Psoas muscle (tissue), 8 donors: ENCODE measurements around the gene UBE2N. TPM values are rescaled to one million over a fixed set of nuclear protein-coding genes. Genes with fewer than 3 reads are reported as not detected.

ENCODE experiments used
- ATAC-seq, 4 donors: fragments of 200-7000 bp; cut with Tn5 transposase; one replicate each; pipeline ENCODE4 v1.9.1; 2020; ENCODE audit warnings: moderate library complexity in 3 of 4, mild to moderate bottlenecking in 2 of 4
- DNase-seq, 2 donors: peaks; one replicate each; pipeline ENCODE4 v3.0.0-alpha.2; 2020
- H3K27ac ChIP-seq: fragments of 200-600 bp; one replicate; pipeline ENCODE4 v1.8.0; 2022
- H3K27me3 ChIP-seq, 3 donors: fragments of 200-600 bp in 1 of 3; one replicate each; pipeline versions ENCODE4 v1.6.1 to v1.8.0; 2013 to 2022; ENCODE audit warnings: low read length in 2 of 3, mild to moderate bottlenecking in 2 of 3, moderate library complexity in 1 of 3; ENCODE audit not compliant: insufficient read depth in 3 of 3
- H3K36me3 ChIP-seq, 2 donors: fragments of 200-600 bp in 1 of 2; one replicate each; pipeline versions ENCODE4 v1.6.1 to v1.8.0; 2013 to 2022; ENCODE audit warnings: low read depth in 1 of 2, mild to moderate bottlenecking in 1 of 2, moderate library complexity in 1 of 2; ENCODE audit not compliant: insufficient read depth in 1 of 2
- H3K4me1 ChIP-seq: fragments of 200-600 bp; one replicate; pipeline ENCODE4 v1.8.0; 2022
- H3K4me3 ChIP-seq: fragments of 200-600 bp; one replicate; pipeline ENCODE4 v1.8.0; 2022; ENCODE audit warnings: mild to moderate bottlenecking
- H3K9me3 ChIP-seq: fragments of 200-600 bp; one replicate; pipeline ENCODE4 v1.8.0; 2022
- WGBS, 3 donors: extraction: QIAGEN DNeasy Blood & Tissue Kit; methylation state at CpG; one replicate each; pipeline versions ENCODE4 v1.1.6 to v1.1.7; 2013; 5-methylcytosine and 5-hydroxymethylcytosine counted together
- intact Hi-C, 2 donors: fragments of 100-400 bp; cut with DNase I; formaldehyde crosslinking; loops; one replicate each; pipeline versions ENCODE4 v1.11.0 to v1.14.2; 2022
- polyA plus RNA-seq, 3 donors: library from polyadenylated mRNA; stranded (reverse); fragments of 200-250 nt; gene quantifications; one replicate each; pipeline ENCODE4 v1.2.3, GENCODE V29; 2013
- total RNA-seq, 4 donors: library from RNA; stranded (reverse); fragmentation: NEBNext Ultra II Directional in 2 of 4; extraction: Animal tissue kit (Norgen Biotek cat#: 25700) in 2 of 4; gene quantifications; one replicate each; pipeline versions ENCODE4 v1.2.1 to v1.2.4, GENCODE V29; 2021 to 2023
- TF ChIP-seq, protein P1 (sequence below): fragments of 200-600 bp; IDR thresholded peaks from one replicate; pipeline ENCODE4 v1.8.0; 2022; ENCODE audit warnings: antibody characterized with exemption
- donor health status: healthy with polysubstance abuse.
- donor health status: DM: no; HTN: no; CAD: no; lungs with moderate emphysema.
- donor health status: Bipolar disorder and iron deficiency.
- donor health status: healthy.
- donor health status: DM: yes; HTN: yes; CAD: no.
- donor health status: DM: no; HTN: no; CAD: no.
- donor health status: DM: no; HTN: no; CAD: no.
- donor health status: DM: yes; HTN: yes; CAD: no.

UBE2N gene
- total and polyA plus RNA-seq, 7 donors, result 52.8 to 104 (median 81.6) TPM

DNA sequence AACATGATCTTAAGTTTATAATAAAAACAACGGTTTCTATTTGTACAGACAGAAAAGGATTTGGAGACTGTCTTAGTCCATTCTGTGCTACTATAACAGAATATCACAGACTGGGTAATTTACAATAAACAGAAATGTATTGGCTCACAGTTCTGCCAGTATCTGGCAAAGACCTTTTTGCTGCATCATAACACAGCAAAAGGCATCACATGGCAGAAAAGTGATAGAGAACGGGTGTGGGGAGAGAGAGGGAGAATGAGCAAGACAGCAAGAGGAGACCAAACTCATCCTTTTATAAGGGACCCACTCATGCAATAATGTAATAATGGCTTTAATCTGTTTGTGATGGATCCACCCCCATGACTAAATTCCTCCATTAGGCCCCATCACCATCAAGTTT lies 81.1 kb downstream of the UBE2N start:
- TF ChIP-seq, protein P1, sequence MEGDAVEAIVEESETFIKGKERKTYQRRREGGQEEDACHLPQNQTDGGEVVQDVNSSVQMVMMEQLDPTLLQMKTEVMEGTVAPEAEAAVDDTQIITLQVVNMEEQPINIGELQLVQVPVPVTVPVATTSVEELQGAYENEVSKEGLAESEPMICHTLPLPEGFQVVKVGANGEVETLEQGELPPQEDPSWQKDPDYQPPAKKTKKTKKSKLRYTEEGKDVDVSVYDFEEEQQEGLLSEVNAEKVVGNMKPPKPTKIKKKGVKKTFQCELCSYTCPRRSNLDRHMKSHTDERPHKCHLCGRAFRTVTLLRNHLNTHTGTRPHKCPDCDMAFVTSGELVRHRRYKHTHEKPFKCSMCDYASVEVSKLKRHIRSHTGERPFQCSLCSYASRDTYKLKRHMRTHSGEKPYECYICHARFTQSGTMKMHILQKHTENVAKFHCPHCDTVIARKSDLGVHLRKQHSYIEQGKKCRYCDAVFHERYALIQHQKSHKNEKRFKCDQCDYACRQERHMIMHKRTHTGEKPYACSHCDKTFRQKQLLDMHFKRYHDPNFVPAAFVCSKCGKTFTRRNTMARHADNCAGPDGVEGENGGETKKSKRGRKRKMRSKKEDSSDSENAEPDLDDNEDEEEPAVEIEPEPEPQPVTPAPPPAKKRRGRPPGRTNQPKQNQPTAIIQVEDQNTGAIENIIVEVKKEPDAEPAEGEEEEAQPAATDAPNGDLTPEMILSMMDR, result no peak
- H3K4me1 ChIP-seq, result peaks cover 40% of the 10 kb centered on the region
- H3K9me3 ChIP-seq, result no peaks in the 10 kb centered on the region
- ATAC-seq (peak in 2 of 4 donors; percentile 27 to 31), DNase-seq (no peak)
- H3K27me3 ChIP-seq, result no peaks in the 10 kb centered on the region
- H3K27ac ChIP-seq, result peak overlapping the region; percentile 81
- no peaks in the 10 kb centered on the region for H3K36me3 ChIP-seq
- intact Hi-C loops, result no loop called here
- 48 to 76% (median 54%) methylated on average over 2 of the region's 2 CpGs for WGBS, 3 donors
- no peak overlapping the region for H3K4me3 ChIP-seq

DNA sequence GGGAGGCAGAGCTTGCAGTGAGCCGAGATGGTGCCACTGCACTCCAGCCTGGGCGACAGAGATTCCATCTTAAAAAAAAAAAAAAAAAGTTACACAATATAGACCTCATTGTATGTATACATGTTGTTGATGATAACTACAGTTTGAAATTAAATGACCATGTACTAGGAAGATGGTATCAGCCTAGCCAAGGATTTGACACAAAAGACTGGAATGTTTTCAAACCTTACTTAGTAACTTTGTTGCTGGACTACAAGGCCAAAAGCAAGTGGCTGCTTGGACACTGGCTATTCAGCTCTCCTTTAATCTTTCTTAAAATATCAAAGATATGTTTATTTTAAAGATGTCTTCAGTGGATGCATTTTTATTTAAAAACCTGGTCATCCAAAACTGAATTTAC lies 82.9 kb downstream of the UBE2N start:
- TF ChIP-seq, protein P1, result no peak
- no peaks in the 10 kb centered on the region for H3K36me3 ChIP-seq
- no peaks in the 10 kb centered on the region for H3K27me3 ChIP-seq
- no peaks in the 10 kb centered on the region for H3K9me3 ChIP-seq
- intact Hi-C loops, result no loop called here
- no peak for DNase-seq
- ATAC-seq, result no peak
- no peak overlapping the region for H3K4me3 ChIP-seq
- H3K4me1 ChIP-seq, result peaks cover 35% of the 10 kb centered on the region
- H3K27ac ChIP-seq, result peak overlapping the region; percentile 81
- WGBS, 3 donors, result 96 to 100% (median 100%) methylated on average over 2 of the region's 2 CpGs

DNA sequence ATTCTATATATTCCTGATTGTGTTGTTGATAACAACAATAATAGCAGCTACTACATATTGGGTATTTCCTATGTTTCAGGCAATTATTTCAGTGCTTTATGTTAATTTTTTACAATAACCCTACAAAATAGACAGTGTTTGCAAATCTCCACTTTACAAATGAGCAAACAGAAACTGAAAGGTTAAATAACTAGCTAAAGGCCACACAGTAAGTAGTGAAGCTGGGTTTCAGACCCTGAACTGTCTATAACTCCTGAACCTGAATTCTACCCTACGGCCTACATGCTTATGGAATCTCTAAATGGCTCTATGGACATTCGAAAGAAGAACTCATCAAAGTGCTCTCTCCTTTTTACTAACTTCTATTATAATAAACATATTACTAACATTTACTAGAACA lies 83.7 kb downstream of the UBE2N start:
- no peaks in the 10 kb centered on the region for H3K36me3 ChIP-seq
- no peaks in the 10 kb centered on the region for H3K9me3 ChIP-seq
- TF ChIP-seq, protein P1, result no peak
- no peaks in the 10 kb centered on the region for H3K27me3 ChIP-seq
- H3K4me3 ChIP-seq, result no peak overlapping the region
- ATAC-seq (no peak), DNase-seq (no peak)
- WGBS, 3 donors, result 97 to 99% (median 98%) methylated on average over 2 of the region's 2 CpGs
- peak overlapping the region; percentile 6 for H3K27ac ChIP-seq
- intact Hi-C loops, result no loop called here
- peaks cover 33% of the 10 kb centered on the region for H3K4me1 ChIP-seq

DNA sequence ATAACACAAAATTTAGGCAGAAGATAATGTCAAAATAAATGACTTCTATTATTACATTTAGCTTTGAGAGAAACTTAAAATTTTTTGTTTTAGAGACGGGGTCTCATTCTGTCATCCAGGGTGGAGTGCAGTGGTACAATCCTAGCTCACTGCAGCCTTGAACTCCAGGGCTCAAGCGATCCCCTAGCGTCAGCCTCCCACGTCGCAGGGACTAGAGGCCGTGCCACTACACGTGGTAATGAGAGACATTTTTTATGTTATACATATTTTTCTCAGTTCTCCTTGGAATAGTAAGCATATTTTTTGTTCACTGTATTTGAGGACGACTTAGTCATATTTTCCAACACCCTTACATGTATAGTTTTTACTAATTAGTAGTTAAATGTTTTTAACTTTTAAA lies 85.5 kb downstream of the UBE2N start:
- intact Hi-C loops, result no loop called here
- Histone ChIP-seq H3K4me3 (no peak overlapping the region), H3K9me3 (no peaks in the 10 kb centered on the region), H3K4me1 (peaks cover 21% of the 10 kb centered on the region), H3K27me3 (no peaks in the 10 kb centered on the region), H3K36me3 (no peaks in the 10 kb centered on the region), H3K27ac (no peak overlapping the region)
- no peak for DNase-seq
- 87 to 93% (median 87%) methylated on average over 8 of the region's 8 CpGs for WGBS, 3 donors
- TF ChIP-seq, protein P1, result no peak
- ATAC-seq, result no peak

Other genes starting within 250 kb of the UBE2N start
- 100 to 1,000 TPM; 187 to 254 (median 211) TPM for gene NUDT4, start 64.0 kb downstream of the UBE2N start, total RNA-seq
- 100 to 1,000 TPM in 1 of 3 donors, 10 to 100 TPM in 2; 48.3 to 108 (median 76.1) TPM for gene NUDT4, start 64.0 kb downstream of the UBE2N start, polyA plus RNA-seq
- 10 to 100 TPM; 22.7 to 37.3 (median 24.1) TPM for gene MRPL42, start 25.6 kb upstream of the UBE2N start, total RNA-seq
- 10 to 100 TPM; 27.5 to 48.3 (median 38.3) TPM for gene MRPL42, start 25.6 kb upstream of the UBE2N start, polyA plus RNA-seq
- gene SOCS2, start 130.7 kb upstream of the UBE2N start, total RNA-seq, result 10 to 100 TPM in 1 of 4 donors, 1 to 10 TPM in 3; 2.9 to 10.6 (median 6.6) TPM
- 1 to 10 TPM; 3.2 to 4.7 (median 3.4) TPM for gene SOCS2, start 130.7 kb upstream of the UBE2N start, polyA plus RNA-seq
- 10 to 100 TPM; 12.7 to 21.1 (median 14.7) TPM for gene CRADD, start 235.4 kb upstream of the UBE2N start, total RNA-seq
- 10 to 100 TPM; 11.0 to 12.1 (median 11.5) TPM for gene CRADD, start 235.4 kb upstream of the UBE2N start, polyA plus RNA-seq